WTC11 (cell line): Measurements from ENCODE around the gene CASP2. TPM values are rescaled to one million over a fixed set of nuclear protein-coding genes. Genes with fewer than 3 reads are reported as not detected.

ENCODE experiments used
- ATAC-seq: fragments of 200-7000 bp; cut with Tn5 transposase; 2 replicates; pipeline ENCODE4 v1.10.0; 2021; ENCODE audit warnings: mild to moderate bottlenecking, moderate library complexity
- CTCF ChIA-PET: fragments of 300-600 bp; sonication (Branson Sonifier 250); formaldehyde crosslinking; loops from one replicate; lab custom pipeline; 2021; ENCODE audit warnings: antibody characterized with exemption; lab: Charles Lee
- POLR2A ChIA-PET: fragments of 350-600 bp; sonication (Branson Sonifier 250); formaldehyde crosslinking; loops from one replicate; lab custom pipeline; 2021; ENCODE audit warnings: antibody characterized with exemption; lab: Charles Lee
- DNase-seq: peaks from one replicate; pipeline ENCODE4 v3.0.0; 2021; ENCODE audit warnings: low spot score
- H3K27ac Mint-ChIP-seq: 2 replicates; pipeline ENCODE4 v1.8.0; 2021; ENCODE audit warnings: mixed read lengths
- H3K27me3 Mint-ChIP-seq: 2 replicates; pipeline ENCODE4 v1.8.0; 2021; ENCODE audit warnings: low read depth, mild to moderate bottlenecking, moderate library complexity, mixed read lengths
- H3K36me3 Mint-ChIP-seq: 2 replicates; pipeline ENCODE4 v1.8.0; 2021; ENCODE audit warnings: mixed read lengths
- H3K4me1 Mint-ChIP-seq: 2 replicates; pipeline ENCODE4 v1.8.0; 2022; ENCODE audit warnings: mixed read lengths
- H3K4me3 Mint-ChIP-seq: 2 replicates; pipeline ENCODE4 v1.8.0; 2021; ENCODE audit warnings: mild to moderate bottlenecking, moderate library complexity, mixed read lengths
- H3K9me3 Mint-ChIP-seq: 2 replicates; pipeline ENCODE4 v1.8.0; 2021; ENCODE audit warnings: mixed read lengths
- AR ChIP-seq: fragments of 250-450 bp; sonication (Bioruptor Pico); IDR thresholded peaks from 2 replicates; pipeline ENCODE4 v1.9.0; 2021; ENCODE audit warnings: mild to moderate bottlenecking
- CREB1 ChIP-seq: sonication (generic); formaldehyde crosslinking; IDR thresholded peaks from 2 replicates; pipeline ENCODE4 v1.8.0; 2023; ENCODE audit warnings: mild to moderate bottlenecking, missing genetic modification reagents
- FOXK1 ChIP-seq: sonication (generic); formaldehyde crosslinking; IDR thresholded peaks from 2 replicates; pipeline ENCODE4 v1.8.0; 2022; ENCODE audit warnings: mild to moderate bottlenecking, moderate library complexity, missing genetic modification reagents
- GABPB1 ChIP-seq: sonication (generic); formaldehyde crosslinking; IDR thresholded peaks from 2 replicates; pipeline ENCODE4 v1.8.1; 2023; ENCODE audit warnings: mild to moderate bottlenecking, missing genetic modification reagents
- GRHL2 ChIP-seq: fragments of 250-450 bp; sonication (Bioruptor Pico); IDR thresholded peaks from 2 replicates; pipeline ENCODE4 v1.8.0; 2022; ENCODE audit warnings: mild to moderate bottlenecking, moderate library complexity; ENCODE audit not compliant: insufficient replicate concordance, severe bottlenecking
- MYBL2 ChIP-seq: sonication (generic); formaldehyde crosslinking; IDR thresholded peaks from 2 replicates; pipeline ENCODE4 v1.8.1; 2023; ENCODE audit warnings: mild to moderate bottlenecking, moderate library complexity, missing genetic modification reagents
- NFATC4 ChIP-seq: fragments of 250-450 bp; sonication (Bioruptor Pico); IDR thresholded peaks from 2 replicates; pipeline ENCODE4 v1.9.0; 2021; ENCODE audit warnings: mild to moderate bottlenecking
- NFE2L1 ChIP-seq: sonication (generic); formaldehyde crosslinking; IDR thresholded peaks from 2 replicates; pipeline ENCODE4 v1.8.1; 2023; ENCODE audit warnings: missing genetic modification reagents
- TCF7 ChIP-seq: sonication (generic); formaldehyde crosslinking; IDR thresholded peaks from 2 replicates; pipeline ENCODE4 v1.8.0; 2022; ENCODE audit warnings: mild to moderate bottlenecking, low read depth, missing genetic modification reagents, moderate library complexity
- TP53 ChIP-seq: sonication (generic); formaldehyde crosslinking; IDR thresholded peaks from 2 replicates; pipeline ENCODE4 v1.8.1; 2023; ENCODE audit warnings: mild to moderate bottlenecking, missing genetic modification reagents
- ZMAT4 ChIP-seq: fragments of 250-450 bp; sonication (Bioruptor Pico); IDR thresholded peaks from 2 replicates; pipeline ENCODE4 v1.9.0; 2021; ENCODE audit warnings: mild to moderate bottlenecking
- ZNF138 ChIP-seq: sonication (generic); formaldehyde crosslinking; conservative IDR thresholded peaks from 2 replicates; pipeline ENCODE4 v1.8.1; 2022; ENCODE audit warnings: mild to moderate bottlenecking, moderate library complexity, missing genetic modification reagents
- total RNA-seq: library from RNA; stranded (reverse); gene quantifications from 3 replicates; pipeline ENCODE4 v1.2.3, GENCODE V29; 2021
- TF ChIP-seq, protein P1 (sequence below): sonication (generic); formaldehyde crosslinking; IDR thresholded peaks from 2 replicates; pipeline ENCODE4 v1.8.1; 2022; ENCODE audit warnings: mild to moderate bottlenecking, missing genetic modification reagents, moderate library complexity, borderline replicate concordance
- TF ChIP-seq, protein P2 (sequence below): sonication (generic); formaldehyde crosslinking; IDR thresholded peaks from 2 replicates; pipeline ENCODE4 v1.8.1; 2022; ENCODE audit warnings: mild to moderate bottlenecking, moderate library complexity, missing genetic modification reagents
- TF ChIP-seq, protein P3 (sequence below): sonication (generic); formaldehyde crosslinking; IDR thresholded peaks from 2 replicates; pipeline ENCODE4 v1.8.0; 2023; ENCODE audit warnings: mild to moderate bottlenecking, missing genetic modification reagents
- TF ChIP-seq, protein P4 (sequence below): fragments of 250-450 bp; sonication (Bioruptor Pico); IDR thresholded peaks from 2 replicates; pipeline ENCODE4 v2.1.2; 2022; ENCODE audit warnings: mild to moderate bottlenecking, moderate library complexity
- TF ChIP-seq, protein P5 (sequence below): sonication (generic); formaldehyde crosslinking; IDR thresholded peaks from 2 replicates; pipeline ENCODE4 v1.8.0; 2023; ENCODE audit warnings: missing genetic modification reagents

The CASP2 gene
- total RNA-seq, 1 experiment from 2014 or later: 35.4 TPM

DNA sequence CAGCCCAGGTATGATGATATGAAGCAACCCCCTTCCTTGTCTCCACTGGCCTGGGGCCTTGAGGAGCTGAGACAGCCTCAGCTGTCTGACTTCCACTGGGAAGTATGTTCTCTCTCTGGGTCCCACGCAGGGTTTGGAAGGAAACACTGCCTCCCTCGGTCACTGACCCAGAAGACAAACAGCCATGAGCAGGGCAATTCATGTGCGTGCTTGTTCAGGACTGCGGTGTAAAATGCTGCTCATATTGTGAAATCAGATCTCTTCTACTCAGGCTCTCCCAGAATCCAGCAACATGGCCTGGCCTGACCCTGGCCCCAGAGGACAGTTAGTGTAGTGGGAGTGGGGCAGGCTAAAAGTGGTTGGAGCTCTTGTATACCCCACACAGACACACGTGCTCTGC is 30.5 kb downstream of the CASP2 start:
- no peak for ATAC-seq
- Mint-ChIP-seq H3K27me3 (no peaks in the 10 kb centered on the region; the same call in 1 of the 2 replicates), H3K4me3 (no peak overlapping the region), H3K4me1 (peaks cover 12% of the 10 kb centered on the region), H3K27ac (no peak overlapping the region), H3K36me3 (no peaks in the 10 kb centered on the region), H3K9me3 (no peaks in the 10 kb centered on the region)
- ChIA-PET POLR2A (no interaction called here), CTCF (interaction anchor here (1.0 kb wide), 1 partner anchor 78 kb away, joined by 3 read pairs; no protein-coding TSS in a partner anchor)
- no peak for DNase-seq
- TF ChIP-seq TCF7 (CRISPR knock-in tag) (no peak), GRHL2 (CRISPR knock-in tag) (no peak), FOXK1 (no peak), MYBL2 (CRISPR knock-in tag) (no peak), NFATC4 (CRISPR knock-in tag) (no peak), GABPB1 (no peak; the same call in 1 of the 2 replicates), AR (CRISPR knock-in tag) (no peak), CREB1 (CRISPR knock-in tag) (no peak), ZMAT4 (no peak), TP53 (no peak), ZNF138 (CRISPR knock-in tag) (no peak), NFE2L1 (CRISPR knock-in tag) (no peak)
- TF ChIP-seq, protein P1, sequence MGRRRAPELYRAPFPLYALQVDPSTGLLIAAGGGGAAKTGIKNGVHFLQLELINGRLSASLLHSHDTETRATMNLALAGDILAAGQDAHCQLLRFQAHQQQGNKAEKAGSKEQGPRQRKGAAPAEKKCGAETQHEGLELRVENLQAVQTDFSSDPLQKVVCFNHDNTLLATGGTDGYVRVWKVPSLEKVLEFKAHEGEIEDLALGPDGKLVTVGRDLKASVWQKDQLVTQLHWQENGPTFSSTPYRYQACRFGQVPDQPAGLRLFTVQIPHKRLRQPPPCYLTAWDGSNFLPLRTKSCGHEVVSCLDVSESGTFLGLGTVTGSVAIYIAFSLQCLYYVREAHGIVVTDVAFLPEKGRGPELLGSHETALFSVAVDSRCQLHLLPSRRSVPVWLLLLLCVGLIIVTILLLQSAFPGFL (CRISPR knock-in tag): no peak
- TF ChIP-seq, protein P2, sequence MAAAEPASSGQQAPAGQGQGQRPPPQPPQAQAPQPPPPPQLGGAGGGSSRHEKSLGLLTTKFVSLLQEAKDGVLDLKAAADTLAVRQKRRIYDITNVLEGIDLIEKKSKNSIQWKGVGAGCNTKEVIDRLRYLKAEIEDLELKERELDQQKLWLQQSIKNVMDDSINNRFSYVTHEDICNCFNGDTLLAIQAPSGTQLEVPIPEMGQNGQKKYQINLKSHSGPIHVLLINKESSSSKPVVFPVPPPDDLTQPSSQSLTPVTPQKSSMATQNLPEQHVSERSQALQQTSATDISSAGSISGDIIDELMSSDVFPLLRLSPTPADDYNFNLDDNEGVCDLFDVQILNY: no peak
- TF ChIP-seq, protein P3, sequence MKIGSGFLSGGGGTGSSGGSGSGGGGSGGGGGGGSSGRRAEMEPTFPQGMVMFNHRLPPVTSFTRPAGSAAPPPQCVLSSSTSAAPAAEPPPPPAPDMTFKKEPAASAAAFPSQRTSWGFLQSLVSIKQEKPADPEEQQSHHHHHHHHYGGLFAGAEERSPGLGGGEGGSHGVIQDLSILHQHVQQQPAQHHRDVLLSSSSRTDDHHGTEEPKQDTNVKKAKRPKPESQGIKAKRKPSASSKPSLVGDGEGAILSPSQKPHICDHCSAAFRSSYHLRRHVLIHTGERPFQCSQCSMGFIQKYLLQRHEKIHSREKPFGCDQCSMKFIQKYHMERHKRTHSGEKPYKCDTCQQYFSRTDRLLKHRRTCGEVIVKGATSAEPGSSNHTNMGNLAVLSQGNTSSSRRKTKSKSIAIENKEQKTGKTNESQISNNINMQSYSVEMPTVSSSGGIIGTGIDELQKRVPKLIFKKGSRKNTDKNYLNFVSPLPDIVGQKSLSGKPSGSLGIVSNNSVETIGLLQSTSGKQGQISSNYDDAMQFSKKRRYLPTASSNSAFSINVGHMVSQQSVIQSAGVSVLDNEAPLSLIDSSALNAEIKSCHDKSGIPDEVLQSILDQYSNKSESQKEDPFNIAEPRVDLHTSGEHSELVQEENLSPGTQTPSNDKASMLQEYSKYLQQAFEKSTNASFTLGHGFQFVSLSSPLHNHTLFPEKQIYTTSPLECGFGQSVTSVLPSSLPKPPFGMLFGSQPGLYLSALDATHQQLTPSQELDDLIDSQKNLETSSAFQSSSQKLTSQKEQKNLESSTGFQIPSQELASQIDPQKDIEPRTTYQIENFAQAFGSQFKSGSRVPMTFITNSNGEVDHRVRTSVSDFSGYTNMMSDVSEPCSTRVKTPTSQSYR (CRISPR knock-in tag): no peak
- TF ChIP-seq, protein P4, sequence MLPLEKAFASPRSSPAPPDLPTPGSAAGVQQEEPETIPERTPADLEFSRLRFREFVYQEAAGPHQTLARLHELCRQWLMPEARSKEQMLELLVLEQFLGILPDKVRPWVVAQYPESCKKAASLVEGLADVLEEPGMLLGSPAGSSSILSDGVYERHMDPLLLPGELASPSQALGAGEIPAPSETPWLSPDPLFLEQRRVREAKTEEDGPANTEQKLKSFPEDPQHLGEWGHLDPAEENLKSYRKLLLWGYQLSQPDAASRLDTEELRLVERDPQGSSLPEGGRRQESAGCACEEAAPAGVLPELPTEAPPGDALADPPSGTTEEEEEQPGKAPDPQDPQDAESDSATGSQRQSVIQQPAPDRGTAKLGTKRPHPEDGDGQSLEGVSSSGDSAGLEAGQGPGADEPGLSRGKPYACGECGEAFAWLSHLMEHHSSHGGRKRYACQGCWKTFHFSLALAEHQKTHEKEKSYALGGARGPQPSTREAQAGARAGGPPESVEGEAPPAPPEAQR (CRISPR knock-in tag): no peak
- TF ChIP-seq, protein P5, sequence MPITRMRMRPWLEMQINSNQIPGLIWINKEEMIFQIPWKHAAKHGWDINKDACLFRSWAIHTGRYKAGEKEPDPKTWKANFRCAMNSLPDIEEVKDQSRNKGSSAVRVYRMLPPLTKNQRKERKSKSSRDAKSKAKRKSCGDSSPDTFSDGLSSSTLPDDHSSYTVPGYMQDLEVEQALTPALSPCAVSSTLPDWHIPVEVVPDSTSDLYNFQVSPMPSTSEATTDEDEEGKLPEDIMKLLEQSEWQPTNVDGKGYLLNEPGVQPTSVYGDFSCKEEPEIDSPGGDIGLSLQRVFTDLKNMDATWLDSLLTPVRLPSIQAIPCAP (CRISPR knock-in tag): no peak
